Measurements from ENCODE around the gene PLXNA2. TPM values are rescaled to one million over a fixed set of nuclear protein-coding genes. Genes with fewer than 3 reads are reported as not detected.

Gene PLXNA2
- total RNA-seq, 1 experiment from 2014 or later = 0.89 TPM

- no peaks in the 10 kb centered on the region for H3K27me3 ChIP-seq (ENCODE audit: insufficient read depth, low read length)
- H4K20me1 ChIP-seq (ENCODE audit: insufficient read depth) = no peaks in the 10 kb centered on the region
- peak overlapping the region; percentile 56 for H3K4me2 ChIP-seq (ENCODE audit: low read length)
- ChIA-PET POLR2A (no interaction called here), RAD21 (ENCODE audit: low non-redundant PET in 1 of 2, low total read pairs in 2 of 2, uncharacterized antibody in 2 of 2, unreplicated experiment in 2 of 2) (interaction anchor here in 1 of 2 experiments (1.0 kb wide), 1 partner anchor 113 kb away, joined by 3 read pairs; no protein-coding TSS in a partner anchor), CTCF (interaction anchor here (0.8 to 2.9 kb wide), 18 partner anchors 7 to 112 kb away, joined by 3 to 37 read pairs (median 6); partner anchors contain the start of gene PLXNA2)
- peak overlapping the region; percentile 69 for H2AFZ ChIP-seq (ENCODE audit: low read depth, low read length, poor library complexity, severe bottlenecking)
- ATAC-seq (peak; percentile 100), DNase-seq (ENCODE audit: low read depth, low spot score) (peak; percentile 56)
- no TSS peak for BruUV-seq (replicated peaks)
- H3K9me2 ChIP-seq (ENCODE audit: insufficient read depth) = no peaks in the 10 kb centered on the region
- no peak for TF ChIP-seq SP1 (IDR thresholded peaks at IDR 0.05; ENCODE audit: low read depth)
- TF ChIP-seq EZH2phosphoT487 (IDR thresholded peaks at IDR 0.05; ENCODE audit: borderline replicate concordance) = no peak
- no peak for TF ChIP-seq ZBTB33 (IDR thresholded peaks at IDR 0.05; ENCODE audit: extremely low read depth, insufficient replicate concordance, low read length)
- TF ChIP-seq EZH2 (IDR thresholded peaks at IDR 0.05) = no peak
- no peak for TF ChIP-seq SIN3A (IDR thresholded peaks at IDR 0.05; ENCODE audit: low read depth)
- no peak for TF ChIP-seq FOSL1 (IDR thresholded peaks at IDR 0.05; ENCODE audit: low read depth)
- peak; percentile 33; the same call in 1 of the 2 replicates for TF ChIP-seq MAX (IDR thresholded peaks at IDR 0.05)
- no peak for TF ChIP-seq CEBPB (IDR thresholded peaks at IDR 0.05; ENCODE audit: low read depth)
- TF ChIP-seq RAD21 (IDR thresholded peaks at IDR 0.05; ENCODE audit: low read depth) = peak; percentile 66
- TF ChIP-seq, protein P1, sequence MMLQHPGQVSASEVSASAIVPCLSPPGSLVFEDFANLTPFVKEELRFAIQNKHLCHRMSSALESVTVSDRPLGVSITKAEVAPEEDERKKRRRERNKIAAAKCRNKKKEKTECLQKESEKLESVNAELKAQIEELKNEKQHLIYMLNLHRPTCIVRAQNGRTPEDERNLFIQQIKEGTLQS (IDR thresholded peaks at IDR 0.05) = no peak
- peak; percentile 55; the same call in 1 of the 2 replicates for TF ChIP-seq CBX3 (IDR thresholded peaks at IDR 0.05; ENCODE audit: low read depth)
- TF ChIP-seq JUND (IDR thresholded peaks at IDR 0.05) = no peak
- TF ChIP-seq YY1 (IDR thresholded peaks at IDR 0.05; ENCODE audit: extremely low read depth, insufficient replicate concordance, low read depth, low read length) = no peak
- TF ChIP-seq SRF (IDR thresholded peaks at IDR 0.05; ENCODE audit: low read depth) = no peak
- TF ChIP-seq, protein P2, sequence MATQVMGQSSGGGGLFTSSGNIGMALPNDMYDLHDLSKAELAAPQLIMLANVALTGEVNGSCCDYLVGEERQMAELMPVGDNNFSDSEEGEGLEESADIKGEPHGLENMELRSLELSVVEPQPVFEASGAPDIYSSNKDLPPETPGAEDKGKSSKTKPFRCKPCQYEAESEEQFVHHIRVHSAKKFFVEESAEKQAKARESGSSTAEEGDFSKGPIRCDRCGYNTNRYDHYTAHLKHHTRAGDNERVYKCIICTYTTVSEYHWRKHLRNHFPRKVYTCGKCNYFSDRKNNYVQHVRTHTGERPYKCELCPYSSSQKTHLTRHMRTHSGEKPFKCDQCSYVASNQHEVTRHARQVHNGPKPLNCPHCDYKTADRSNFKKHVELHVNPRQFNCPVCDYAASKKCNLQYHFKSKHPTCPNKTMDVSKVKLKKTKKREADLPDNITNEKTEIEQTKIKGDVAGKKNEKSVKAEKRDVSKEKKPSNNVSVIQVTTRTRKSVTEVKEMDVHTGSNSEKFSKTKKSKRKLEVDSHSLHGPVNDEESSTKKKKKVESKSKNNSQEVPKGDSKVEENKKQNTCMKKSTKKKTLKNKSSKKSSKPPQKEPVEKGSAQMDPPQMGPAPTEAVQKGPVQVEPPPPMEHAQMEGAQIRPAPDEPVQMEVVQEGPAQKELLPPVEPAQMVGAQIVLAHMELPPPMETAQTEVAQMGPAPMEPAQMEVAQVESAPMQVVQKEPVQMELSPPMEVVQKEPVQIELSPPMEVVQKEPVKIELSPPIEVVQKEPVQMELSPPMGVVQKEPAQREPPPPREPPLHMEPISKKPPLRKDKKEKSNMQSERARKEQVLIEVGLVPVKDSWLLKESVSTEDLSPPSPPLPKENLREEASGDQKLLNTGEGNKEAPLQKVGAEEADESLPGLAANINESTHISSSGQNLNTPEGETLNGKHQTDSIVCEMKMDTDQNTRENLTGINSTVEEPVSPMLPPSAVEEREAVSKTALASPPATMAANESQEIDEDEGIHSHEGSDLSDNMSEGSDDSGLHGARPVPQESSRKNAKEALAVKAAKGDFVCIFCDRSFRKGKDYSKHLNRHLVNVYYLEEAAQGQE (IDR thresholded peaks at IDR 0.05; ENCODE audit: low read depth) = no peak
- TF ChIP-seq, protein P3, sequence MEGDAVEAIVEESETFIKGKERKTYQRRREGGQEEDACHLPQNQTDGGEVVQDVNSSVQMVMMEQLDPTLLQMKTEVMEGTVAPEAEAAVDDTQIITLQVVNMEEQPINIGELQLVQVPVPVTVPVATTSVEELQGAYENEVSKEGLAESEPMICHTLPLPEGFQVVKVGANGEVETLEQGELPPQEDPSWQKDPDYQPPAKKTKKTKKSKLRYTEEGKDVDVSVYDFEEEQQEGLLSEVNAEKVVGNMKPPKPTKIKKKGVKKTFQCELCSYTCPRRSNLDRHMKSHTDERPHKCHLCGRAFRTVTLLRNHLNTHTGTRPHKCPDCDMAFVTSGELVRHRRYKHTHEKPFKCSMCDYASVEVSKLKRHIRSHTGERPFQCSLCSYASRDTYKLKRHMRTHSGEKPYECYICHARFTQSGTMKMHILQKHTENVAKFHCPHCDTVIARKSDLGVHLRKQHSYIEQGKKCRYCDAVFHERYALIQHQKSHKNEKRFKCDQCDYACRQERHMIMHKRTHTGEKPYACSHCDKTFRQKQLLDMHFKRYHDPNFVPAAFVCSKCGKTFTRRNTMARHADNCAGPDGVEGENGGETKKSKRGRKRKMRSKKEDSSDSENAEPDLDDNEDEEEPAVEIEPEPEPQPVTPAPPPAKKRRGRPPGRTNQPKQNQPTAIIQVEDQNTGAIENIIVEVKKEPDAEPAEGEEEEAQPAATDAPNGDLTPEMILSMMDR (IDR thresholded peaks at IDR 0.05 in 2 of 3, conservative IDR thresholded peaks at IDR 0.05 in 1 of 3; ENCODE audit: borderline replicate concordance in 1 of 3, insufficient read depth in 1 of 3, low read depth in 2 of 3, low read length in 2 of 3) = peak; percentile 77 to 98 (median 96)
- no peaks in the 10 kb centered on the region for H3K79me2 ChIP-seq (ENCODE audit: insufficient read depth, low read length)
- H3K27ac ChIP-seq (ENCODE audit: low read depth, low read length) = no peak overlapping the region
- peaks cover 3 to 11% of the 10 kb centered on the region in 2 experiments; a peak in 3 of 4 replicates for H3K4me1 ChIP-seq (ENCODE audit: control insufficient read depth in 1 of 2, insufficient read depth in 2 of 2, low read length in 2 of 2)
- no peak overlapping the region for H3K9ac ChIP-seq (ENCODE audit: low read length)
- no peak overlapping the region for H3K4me3 ChIP-seq (replicated peaks in 1 of 2; ENCODE audit: low read depth in 1 of 2, low read length in 2 of 2)
- H3K36me3 ChIP-seq (ENCODE audit: control insufficient read depth in 1 of 2, insufficient read depth in 2 of 2, low read length in 2 of 2) = no peaks in the 10 kb centered on the region
- H3K9me3 ChIP-seq (ENCODE audit: control insufficient read depth in 1 of 2, insufficient read depth in 1 of 2, low read depth in 1 of 2, low read length in 2 of 2) = no peaks in the 10 kb centered on the region
- intact Hi-C loops (cut with micrococcal nuclease) = loop anchor here (1.0 kb wide), 1 partner anchor 113 kb away; no protein-coding TSS in a partner anchor
These were observed 111.8 kb downstream of the PLXNA2 start for GRCh38 chr1:208132287-208132882.

All from HCT116 (cell line).